Sigmoid colon (tissue), 4 donors: ENCODE measurements around the gene SMAD3.

Experiments
- EP300 ChIP-seq, 4 donors: sonication (generic); formaldehyde crosslinking; IDR thresholded peaks; one replicate each; pipeline ENCODE4 v1.6.1; 2017; ENCODE audit warnings: antibody characterized with exemption in 4 of 4
- POLR2A ChIP-seq, 2 donors: fragments of 450-650 bp; IDR thresholded peaks; one replicate each; pipeline ENCODE4 v1.6.1; 2016; ENCODE audit warnings: antibody characterized with exemption in 2 of 2, mild to moderate bottlenecking in 2 of 2, moderate library complexity in 2 of 2
- POLR2AphosphoS5 ChIP-seq, 4 donors: sonication (generic); formaldehyde crosslinking; IDR thresholded peaks; one replicate each; pipeline ENCODE4 v1.6.1; 2017; ENCODE audit warnings: antibody characterized with exemption in 4 of 4
- TF ChIP-seq, protein P1 (sequence below), 4 experiments: fragments of 450-650 bp in 3 of 4; fragments of 200-600 bp in 1 of 4; IDR thresholded peaks; one replicate each; pipeline ENCODE4 v1.5.1; 2016 to 2019; ENCODE audit warnings: antibody characterized with exemption in 4 of 4, mild to moderate bottlenecking in 3 of 4, moderate library complexity in 2 of 4

DNA sequence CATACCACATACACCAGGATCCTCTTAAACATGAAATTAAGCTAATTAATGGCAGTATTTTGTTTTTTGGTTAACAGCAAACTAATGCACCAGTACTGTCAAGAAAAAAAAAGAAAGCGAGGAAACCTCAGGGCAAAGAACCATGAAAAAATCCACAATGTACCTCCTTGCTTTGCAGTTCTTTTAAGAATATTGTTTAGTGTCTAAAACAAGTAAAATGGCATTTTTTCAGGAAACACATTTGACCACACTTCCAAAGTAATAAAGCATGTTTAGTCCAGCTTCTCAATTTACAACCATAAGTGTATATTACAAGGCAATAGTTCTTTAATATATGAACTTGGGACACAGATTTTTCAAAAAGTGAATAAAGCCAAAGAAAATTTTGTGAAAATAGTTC, 162.4 kb downstream of the SMAD3 start:
- TF ChIP-seq, protein P1, sequence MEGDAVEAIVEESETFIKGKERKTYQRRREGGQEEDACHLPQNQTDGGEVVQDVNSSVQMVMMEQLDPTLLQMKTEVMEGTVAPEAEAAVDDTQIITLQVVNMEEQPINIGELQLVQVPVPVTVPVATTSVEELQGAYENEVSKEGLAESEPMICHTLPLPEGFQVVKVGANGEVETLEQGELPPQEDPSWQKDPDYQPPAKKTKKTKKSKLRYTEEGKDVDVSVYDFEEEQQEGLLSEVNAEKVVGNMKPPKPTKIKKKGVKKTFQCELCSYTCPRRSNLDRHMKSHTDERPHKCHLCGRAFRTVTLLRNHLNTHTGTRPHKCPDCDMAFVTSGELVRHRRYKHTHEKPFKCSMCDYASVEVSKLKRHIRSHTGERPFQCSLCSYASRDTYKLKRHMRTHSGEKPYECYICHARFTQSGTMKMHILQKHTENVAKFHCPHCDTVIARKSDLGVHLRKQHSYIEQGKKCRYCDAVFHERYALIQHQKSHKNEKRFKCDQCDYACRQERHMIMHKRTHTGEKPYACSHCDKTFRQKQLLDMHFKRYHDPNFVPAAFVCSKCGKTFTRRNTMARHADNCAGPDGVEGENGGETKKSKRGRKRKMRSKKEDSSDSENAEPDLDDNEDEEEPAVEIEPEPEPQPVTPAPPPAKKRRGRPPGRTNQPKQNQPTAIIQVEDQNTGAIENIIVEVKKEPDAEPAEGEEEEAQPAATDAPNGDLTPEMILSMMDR (IDR thresholded peaks at IDR 0.05) = no peak
- TF ChIP-seq POLR2A (IDR thresholded peaks at IDR 0.05) (no peak), EP300 (IDR thresholded peaks at IDR 0.05) (no peak), POLR2AphosphoS5 (IDR thresholded peaks at IDR 0.05) (no peak)
